ENCODE measurements around the gene ABI3BP. TPM values are rescaled to one million over a fixed set of nuclear protein-coding genes. Genes with fewer than 3 reads are reported as not detected.

The ABI3BP gene
- total RNA-seq, 1 experiment from 2014 or later: 0.28 TPM

- Histone ChIP-seq H3K79me2 (ENCODE audit: insufficient read depth, low read length) (no peaks in the 10 kb centered on the region), H3K9ac (ENCODE audit: extremely low read depth, insufficient read length, low read length) (no peak overlapping the region), H2AFZ (ENCODE audit: low read length) (no peak overlapping the region), H2AK5ac (ENCODE audit: insufficient read length, low read length) (no peak overlapping the region), H4K20me1 (ENCODE audit: control insufficient read depth, insufficient read depth, insufficient read length) (no peaks in the 10 kb centered on the region), H2BK5ac (ENCODE audit: insufficient read length, low read length) (no peak overlapping the region), H3T11ph (ENCODE audit: low read length) (no peak overlapping the region), H3K27me3 (ENCODE audit: insufficient read depth, low read length) (no peaks in the 10 kb centered on the region), H2BK12ac (ENCODE audit: insufficient read length, low read depth, low read length) (no peak overlapping the region), H3K79me1 (ENCODE audit: insufficient read depth, low read depth, low read length, poor library complexity, severe bottlenecking) (no peaks in the 10 kb centered on the region), H2BK120ac (ENCODE audit: low read depth, low read length, poor library complexity, severe bottlenecking) (no peak overlapping the region), H2BK20ac (ENCODE audit: low read depth, low read length, poor library complexity, severe bottlenecking) (no peak overlapping the region), H4K5ac (ENCODE audit: insufficient read length, low read depth, low read length) (no peak overlapping the region), H3K23me2 (ENCODE audit: insufficient read length, low read depth, low read length, poor library complexity, severe bottlenecking) (no peaks in the 10 kb centered on the region), H3K56ac (ENCODE audit: insufficient read length, low read depth, low read length) (no peak overlapping the region), H3K23ac (ENCODE audit: insufficient read length, low read depth, low read length) (no peak overlapping the region), H3K4ac (ENCODE audit: low read depth, low read length) (no peak overlapping the region), H3K18ac (ENCODE audit: insufficient read length, low read depth, low read length) (no peak overlapping the region), H3K4me1 (ENCODE audit: insufficient read depth, low read length) (no peaks in the 10 kb centered on the region), H3K27ac (ENCODE audit: insufficient read length, low read depth, low read length) (no peak overlapping the region), H3K14ac (ENCODE audit: insufficient read depth, low read length) (no peak overlapping the region), H3K4me2 (ENCODE audit: insufficient read depth, insufficient read length, low read length) (no peak overlapping the region), H4K91ac (ENCODE audit: insufficient read length, low read depth, low read length) (no peak overlapping the region), H2BK15ac (ENCODE audit: low read depth, low read length) (no peak overlapping the region), H4K8ac (replicated peaks; ENCODE audit: insufficient read length, low read depth, low read length) (no peak overlapping the region), H3K9me3 (ENCODE audit: control insufficient read depth, low read depth, low read length) (no peaks in the 10 kb centered on the region)
- no peak overlapping the region for H3K27ac Mint-ChIP-seq
- DNase-seq: no peak
- TF ChIP-seq CTCF (conservative IDR thresholded peaks at IDR 0.05): no peak
- peaks cover 6 to 10% of the 10 kb centered on the region in 2 experiments; a peak in 4 of 5 replicates for H3K9me3 Mint-ChIP-seq
- no CpG with 5 or more reads among the region's 2 CpGs for WGBS (ENCODE audit: extremely low coverage, insufficient read length, low lambda C conversion rate)
- no peak overlapping the region for H3K4me3 Mint-ChIP-seq
- no peaks in the 10 kb centered on the region for H3K27me3 Mint-ChIP-seq (ENCODE audit: low read depth)
- H3K36me3 Mint-ChIP-seq (ENCODE audit: insufficient read depth in 1 of 3, low read depth in 3 of 3): no peaks in the 10 kb centered on the region; a peak in 1 of 7 replicates
- H3K4me1 Mint-ChIP-seq: 0 out of 4 replicates have a peak, but pooled peaks cover 0 to 2% of the 10 kb centered on the region in 2 experiments
Observed at GRCh38 chr3:100781301-100781700, 211.9 kb downstream of the ABI3BP start.

All from H9 (cell line).